Esophagus mucosa (tissue), 1 donor: ENCODE measurements around the gene HAGHL. TPM values are rescaled to one million over a fixed set of nuclear protein-coding genes. Genes with fewer than 3 reads are reported as not detected.
A peak's percentile ranks its signal among the peaks of the same experiment; 100 is the strongest.

Experiments used
- ATAC-seq: fragments of 200-7000 bp; cut with Tn5 transposase; one replicate; pipeline ENCODE4 v1.9.1; 2020
- total RNA-seq: library from RNA; stranded (reverse); gene quantifications from one replicate; pipeline ENCODE4 v1.2.4, GENCODE V29; 2023
- donor health status: DM: yes; HTN: yes; CAD: no.

Gene HAGHL
- total RNA-seq, 1 donor from 2014 or later = 2.7 TPM

DNA sequence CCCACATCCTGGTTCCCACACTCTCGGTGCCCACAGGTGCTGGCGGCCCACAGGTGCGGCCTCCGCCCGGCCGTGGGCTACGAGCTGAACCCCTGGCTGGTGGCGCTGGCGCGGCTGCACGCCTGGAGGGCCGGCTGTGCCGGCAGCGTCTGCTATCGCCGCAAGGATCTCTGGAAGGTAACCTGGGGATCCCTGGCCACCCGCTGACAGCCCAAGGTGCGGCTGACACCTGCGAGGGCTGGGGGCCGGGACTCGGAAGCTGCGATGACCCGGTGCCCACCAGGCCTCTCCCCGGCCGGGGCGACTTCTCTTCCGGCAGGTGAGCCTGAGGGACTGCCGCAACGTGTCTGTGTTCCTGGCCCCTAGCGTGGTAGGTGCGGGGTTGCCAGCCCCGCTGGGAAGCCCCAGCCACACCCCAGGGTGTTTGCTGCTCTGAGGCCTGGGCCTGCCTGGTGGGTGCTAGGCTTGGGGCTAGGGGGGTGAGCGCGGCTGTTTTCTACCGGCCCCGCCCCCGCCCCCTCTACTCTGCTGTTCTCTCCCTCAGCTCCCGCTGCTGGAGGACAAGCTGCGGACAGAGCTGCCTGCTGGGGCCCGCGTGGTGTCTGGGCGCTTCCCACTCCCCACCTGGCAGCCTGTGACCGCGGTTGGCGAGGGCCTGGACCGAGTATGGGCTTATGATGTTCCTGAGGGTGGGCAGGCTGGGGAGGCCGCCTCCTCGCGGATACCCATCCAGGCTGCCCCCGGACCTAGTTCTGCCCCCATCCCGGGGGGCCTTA is 5.0 kb upstream of the HAGHL start:
- no peak for ATAC-seq

DNA sequence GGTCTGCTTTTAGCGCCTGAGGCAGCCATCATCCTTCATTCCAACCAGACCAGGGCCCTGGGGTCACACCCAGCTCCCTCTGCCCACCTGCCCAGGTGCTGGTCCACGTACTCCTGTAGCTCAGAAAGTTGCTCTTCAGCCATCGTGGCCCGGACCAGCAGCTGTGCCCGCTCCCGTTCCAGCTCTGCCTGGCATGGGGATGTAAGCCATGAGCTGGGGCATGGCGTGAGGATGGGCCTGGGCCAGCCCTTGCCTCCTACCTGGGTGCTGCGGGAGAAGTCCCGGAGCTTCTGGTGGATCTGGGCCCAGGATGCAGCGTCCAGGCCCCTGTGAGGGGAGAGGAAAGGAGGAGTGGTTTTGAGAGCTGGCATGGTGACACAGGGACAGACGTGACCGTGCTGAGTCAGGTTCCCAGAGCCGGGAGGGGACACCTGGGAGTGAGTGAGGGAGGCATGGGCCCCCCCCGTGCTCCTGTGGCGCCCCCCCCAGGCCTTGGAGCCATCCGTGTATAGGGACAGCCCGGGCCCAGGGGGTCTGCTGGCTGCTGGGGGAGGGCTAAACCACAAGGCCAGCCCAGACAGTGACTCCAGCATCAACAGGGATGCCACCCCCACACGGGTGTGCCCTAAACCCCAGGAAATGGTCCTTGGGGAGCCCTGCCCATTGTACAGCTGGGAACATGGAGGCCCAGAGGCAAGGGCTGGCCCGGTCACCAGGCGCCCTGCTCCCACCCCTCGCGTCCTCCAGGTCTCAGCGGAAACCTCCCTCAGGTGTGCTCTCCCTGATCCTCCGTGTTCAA is 3.9 kb upstream of the HAGHL start:
- ATAC-seq = no peak

DNA sequence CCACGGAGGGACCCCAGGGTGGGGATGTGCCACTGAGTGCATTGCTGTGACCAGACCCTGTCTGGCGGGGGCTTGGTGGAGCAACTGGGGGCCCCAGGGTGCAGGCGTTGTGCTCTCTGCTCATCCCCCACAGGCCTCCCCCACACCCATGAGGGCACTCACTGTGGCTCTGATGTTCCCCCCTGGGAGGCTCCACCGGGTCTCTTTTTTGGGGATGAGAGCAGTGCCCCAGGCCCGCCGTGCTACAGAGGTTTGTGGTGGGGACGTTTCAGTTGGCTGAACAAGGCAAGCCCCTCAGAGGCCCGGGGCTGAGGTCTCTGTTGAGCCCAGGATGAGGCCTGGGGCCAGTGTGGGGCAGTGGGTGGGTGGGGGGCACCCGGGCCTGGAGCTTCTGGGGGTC is 3.2 kb upstream of the HAGHL start:
- no peak for ATAC-seq

GRCh38 chr16:724188-725040 is 2.5 kb upstream of the HAGHL start:
- no peak for ATAC-seq

DNA sequence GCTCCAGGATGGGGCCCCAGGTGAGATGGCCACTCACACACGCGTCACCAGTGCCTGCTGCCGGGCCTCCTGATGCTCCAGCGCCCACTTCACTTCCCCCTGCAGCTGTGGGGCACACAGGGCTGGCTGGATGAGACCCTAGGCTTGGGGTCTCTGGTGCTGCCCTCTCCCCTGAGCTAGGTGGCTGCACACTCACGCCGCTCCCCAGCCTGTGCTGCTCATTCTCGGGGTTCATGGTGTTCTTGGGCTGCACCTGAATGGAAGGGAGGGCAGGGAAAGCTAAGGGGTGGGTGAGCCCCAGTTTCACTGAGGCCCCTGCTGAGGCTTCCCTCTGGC is 1.9 kb upstream of the HAGHL start:
- ATAC-seq = no peak

DNA sequence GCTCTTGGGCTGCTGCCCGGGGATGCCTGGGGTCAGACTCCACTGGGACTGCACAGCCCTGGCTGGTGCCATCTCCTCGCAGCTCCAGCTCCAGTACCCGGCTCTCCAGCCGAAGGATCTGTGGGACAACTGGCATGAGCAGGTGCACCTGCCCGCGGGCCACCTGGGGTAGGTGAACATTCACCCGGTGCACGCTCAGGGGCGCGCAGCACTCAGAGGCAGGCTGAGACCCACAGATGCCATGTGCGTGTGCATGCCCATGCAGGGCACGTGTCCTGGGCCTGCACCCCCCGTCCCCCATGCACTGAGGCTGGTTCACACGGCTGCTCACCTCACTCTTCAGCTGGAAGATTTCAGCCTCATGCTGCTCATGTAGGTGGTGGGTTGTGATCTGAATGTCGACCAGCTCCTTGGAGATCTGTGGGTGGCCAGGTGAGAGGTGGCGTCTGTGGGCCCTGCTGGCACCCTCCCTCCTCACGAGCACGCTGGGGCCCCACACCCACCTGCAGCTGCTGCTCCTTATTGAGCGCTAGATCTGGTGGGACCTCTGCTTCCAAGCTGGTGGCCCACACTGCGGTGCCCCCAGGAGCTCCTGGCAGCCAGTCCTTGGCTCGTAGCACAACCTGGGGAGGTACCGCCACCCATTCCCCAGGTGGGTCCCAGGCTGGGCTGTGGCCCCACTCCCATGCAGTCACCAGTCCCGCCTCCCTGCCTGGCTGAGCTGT is 1.3 kb upstream of the HAGHL start:
- ATAC-seq = no peak

- no peak for ATAC-seq
These were observed 793 bp upstream of the HAGHL start for GRCh38 chr16:726188-726437.

DNA sequence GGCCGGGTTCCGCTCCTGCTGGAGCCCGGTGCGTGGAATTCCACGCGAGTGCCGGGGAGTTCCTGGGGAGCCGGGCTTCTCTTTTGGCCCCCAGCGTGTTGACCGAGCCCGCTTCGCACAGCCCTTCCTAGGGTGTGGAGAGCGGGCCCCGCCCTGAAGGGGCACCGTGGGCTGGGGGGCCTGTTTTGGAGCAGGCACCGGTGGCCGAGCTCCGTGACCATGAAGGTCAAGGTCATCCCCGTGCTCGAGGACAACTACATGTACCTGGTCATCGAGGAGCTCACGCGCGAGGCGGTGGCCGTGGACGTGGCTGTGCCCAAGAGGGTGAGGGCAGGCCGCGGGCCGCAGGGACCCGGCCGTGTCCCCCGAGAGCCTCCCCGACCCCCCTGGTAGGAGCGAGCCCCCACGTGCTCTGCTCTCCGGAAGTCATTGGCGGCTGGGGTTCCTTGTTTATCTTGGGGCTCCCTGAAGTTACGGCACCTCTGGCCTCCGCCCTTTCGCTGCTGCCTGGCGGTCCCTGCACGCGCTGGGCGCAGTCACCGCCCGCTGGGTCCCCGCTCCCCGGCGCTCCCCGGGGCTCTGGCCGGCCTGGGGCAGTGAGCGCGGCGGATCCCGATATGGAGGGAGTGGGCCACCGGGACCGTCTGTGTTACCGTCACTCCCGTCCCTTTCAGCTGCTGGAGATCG is 528 bp downstream of the HAGHL start:
- peak; percentile 10 for ATAC-seq

GRCh38 chr16:728131-728889 is 1.4 kb downstream of the HAGHL start:
- ATAC-seq = peak; percentile 44

DNA sequence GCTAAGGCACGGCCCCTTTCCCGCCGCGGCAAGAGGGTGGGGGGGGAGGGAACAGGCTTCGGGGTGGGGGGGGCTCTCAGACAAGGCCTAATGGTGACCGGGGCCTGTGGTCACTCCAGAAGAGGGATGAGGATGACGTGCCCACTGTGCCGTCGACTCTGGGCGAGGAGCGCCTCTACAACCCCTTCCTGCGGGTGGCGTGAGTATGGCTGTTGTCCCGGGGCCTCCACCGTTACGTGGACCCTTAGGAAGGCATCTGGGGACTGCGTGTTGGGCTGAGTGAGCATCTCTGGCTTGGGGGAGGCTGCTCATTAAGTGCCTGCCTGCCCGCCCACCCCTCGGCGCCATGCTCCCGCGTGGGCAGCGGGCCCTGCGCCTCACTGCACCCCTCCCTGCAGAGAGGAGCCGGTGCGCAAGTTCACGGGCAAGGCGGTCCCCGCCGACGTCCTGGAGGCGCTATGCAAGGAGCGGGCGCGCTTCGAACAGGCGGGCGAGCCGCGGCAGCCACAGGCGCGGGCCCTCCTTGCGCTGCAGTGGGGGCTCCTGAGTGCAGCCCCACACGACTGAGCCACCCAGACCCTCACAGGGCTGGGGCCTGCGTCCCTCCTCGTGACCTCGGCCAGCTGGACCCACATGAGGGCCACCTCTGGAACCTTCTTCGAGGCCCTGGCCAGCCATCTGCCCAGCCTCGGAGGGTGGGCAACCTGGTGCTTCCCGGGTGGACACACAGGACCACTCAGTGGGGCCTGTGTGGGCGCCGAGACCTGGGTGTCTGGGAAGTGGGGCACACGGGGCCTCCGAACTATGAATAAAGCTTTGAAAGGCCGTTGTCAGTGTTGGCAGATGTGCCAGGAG is 2.2 kb downstream of the HAGHL start:
- ATAC-seq = no peak

- ATAC-seq = no peak
These were observed 3.1 kb downstream of the HAGHL start for GRCh38 chr16:729768-730665.

- ATAC-seq = no peak
These were observed 4.0 kb downstream of the HAGHL start for GRCh38 chr16:730666-731509.

DNA sequence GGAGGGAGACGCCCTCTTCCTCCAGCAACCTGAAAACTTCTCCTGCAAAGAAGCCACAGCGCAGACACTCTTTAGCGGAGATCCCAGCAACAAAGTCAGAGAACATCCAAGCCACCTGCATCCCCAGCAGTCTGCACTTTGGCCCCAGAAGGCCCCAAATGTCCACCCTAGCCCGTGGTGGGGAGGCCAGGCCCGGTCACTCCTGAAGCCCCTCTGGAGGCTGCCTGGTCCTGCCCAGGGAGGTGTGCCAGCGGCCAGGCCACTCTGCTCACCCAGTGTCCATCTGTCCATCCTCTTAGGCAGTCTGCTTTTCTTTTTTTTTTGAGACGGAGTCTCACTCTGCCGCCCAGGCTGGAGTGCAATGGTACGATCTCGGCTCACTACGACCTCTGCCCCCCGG is 5.4 kb downstream of the HAGHL start:
- no peak for ATAC-seq

GRCh38 chr16:732936-733335 is 6.0 kb downstream of the HAGHL start:
- no peak for ATAC-seq

DNA sequence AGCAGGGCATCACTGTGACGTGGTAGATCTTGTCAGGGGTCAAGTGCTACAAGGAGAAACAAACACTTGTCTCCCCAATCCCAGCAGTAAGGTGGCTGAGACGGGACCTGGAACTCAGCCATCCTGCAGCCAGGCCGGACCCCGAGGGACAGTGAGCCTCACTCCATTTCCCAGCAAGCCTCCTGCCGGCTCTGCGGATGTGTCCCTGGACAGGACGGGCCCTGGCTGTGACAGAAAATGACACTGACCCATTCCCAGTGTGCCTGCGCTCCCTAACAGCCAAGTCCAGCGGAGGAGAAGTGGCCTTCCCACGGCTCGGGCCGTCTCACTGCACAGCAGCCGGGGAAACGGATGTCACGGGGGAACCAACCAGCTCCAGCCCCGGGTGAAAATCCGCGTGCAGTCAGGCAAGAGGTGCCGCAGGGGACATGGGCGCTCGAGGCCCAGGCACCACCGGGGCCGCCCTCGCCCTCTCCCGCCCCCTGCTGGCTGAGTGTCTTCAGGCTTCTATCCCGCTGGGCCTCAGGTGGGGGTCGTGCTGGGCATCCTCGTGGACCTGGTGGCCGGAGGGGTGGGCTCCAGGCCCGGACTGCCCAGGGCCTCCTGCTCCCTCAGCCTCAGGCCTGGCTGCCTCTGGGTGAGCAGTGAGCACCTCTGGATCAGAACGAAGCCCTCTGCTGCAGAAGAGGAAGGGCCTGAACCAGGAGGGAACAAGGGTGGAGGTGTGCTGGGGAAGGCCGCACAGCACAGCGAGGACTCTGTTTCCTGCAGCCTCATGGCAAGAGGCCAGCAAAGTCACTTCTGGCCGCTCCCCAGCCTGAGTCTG is 6.7 kb downstream of the HAGHL start:
- ATAC-seq = no peak

- ATAC-seq = no peak
These were observed 7.5 kb downstream of the HAGHL start for GRCh38 chr16:734208-734980.
